NCI-H128 (cell line): ENCODE data around the gene NCS1.
"Not testable (repeated sequence)": the region's sequence is repeated elsewhere in the genome, so short reads cannot be mapped to it uniquely, and the experiment has no call there.

ENCODE experiments used
- DNase-seq: peaks from one replicate; lab custom pipeline; 2025; ENCODE audit not compliant: unreplicated experiment; lab: John Stamatoyannopoulos, UW

Gene NCS1

GRCh38 chr9:130259044-130259443 lies 86.8 kb downstream of the NCS1 start:
- DNase-seq = no peak

- no peak for DNase-seq
Measured at GRCh38 chr9:130260816-130261765, 88.9 kb downstream of the NCS1 start.

- DNase-seq = no peak
Measured at GRCh38 chr9:130262061-130262745, 90.0 kb downstream of the NCS1 start.

- DNase-seq = no peak
Measured at GRCh38 chr9:130262771-130263170, 90.6 kb downstream of the NCS1 start.

- no peak for DNase-seq
Measured at GRCh38 chr9:130263601-130264413, 91.6 kb downstream of the NCS1 start.

- DNase-seq = no peak
Measured at GRCh38 chr9:130264414-130265350, 92.5 kb downstream of the NCS1 start.

- no peak for DNase-seq
Measured at GRCh38 chr9:130265431-130266235, 93.4 kb downstream of the NCS1 start, which contains the start of gene HMCN2. Gene HMCN2, plus strand, starts transcription at chr9:130265760. Its CDS starts 119 bp downstream, at chr9:130265879.

- DNase-seq = no peak
Measured at GRCh38 chr9:130266236-130267098, 94.3 kb downstream of the NCS1 start.

- DNase-seq = no peak
Measured at GRCh38 chr9:130267930-130268329, 95.7 kb downstream of the NCS1 start.

GRCh38 chr9:130268521-130269211 lies 96.5 kb downstream of the NCS1 start:
- peak; percentile 73 for DNase-seq

GRCh38 chr9:130271473-130271872 lies 99.3 kb downstream of the NCS1 start:
- no peak for DNase-seq

- DNase-seq = no peak
Measured at GRCh38 chr9:130275156-130275555, 103.0 kb downstream of the NCS1 start.

- no peak for DNase-seq
Measured at GRCh38 chr9:130276121-130276520, 103.9 kb downstream of the NCS1 start.

- DNase-seq = no peak
Measured at GRCh38 chr9:130276955-130277354, 104.8 kb downstream of the NCS1 start.

- DNase-seq = not testable (repeated sequence)
Measured at GRCh38 chr9:130277525-130277924, 105.3 kb downstream of the NCS1 start.

- DNase-seq = no peak
Measured at GRCh38 chr9:130283539-130284248, 111.5 kb downstream of the NCS1 start.

- no peak for DNase-seq
Measured at GRCh38 chr9:130284249-130284625, 112.0 kb downstream of the NCS1 start.
